DMS53 (cell line): ENCODE data around the gene GNB1.

Source experiments
- DNase-seq: peaks from one replicate; lab custom pipeline; 2025; lab: John Stamatoyannopoulos, UW

Gene GNB1

DNA sequence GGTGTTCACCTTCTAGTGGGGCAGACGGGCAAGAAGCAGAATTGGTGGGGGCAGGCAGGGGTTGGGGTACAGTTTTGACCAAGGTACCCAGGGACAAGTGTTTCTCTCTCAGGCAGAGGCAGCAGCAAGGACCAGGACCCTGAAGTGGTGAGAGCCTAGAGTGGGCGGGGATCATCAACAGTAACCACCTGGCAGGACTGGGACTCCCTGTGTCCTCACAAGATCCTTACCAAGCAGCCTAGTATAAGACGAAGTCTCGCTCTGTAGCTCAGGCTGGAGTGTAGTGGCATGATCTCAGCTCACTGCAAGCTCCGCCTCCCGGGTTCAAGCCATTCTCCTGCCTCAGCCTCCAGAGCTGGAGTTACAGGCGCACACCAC, 109.4 kb downstream of the GNB1 start:
- DNase-seq = peak; percentile 38

- no peak for DNase-seq
Observed at GRCh38 chr1:1780598-1781525, 110.0 kb downstream of the GNB1 start.

DNA sequence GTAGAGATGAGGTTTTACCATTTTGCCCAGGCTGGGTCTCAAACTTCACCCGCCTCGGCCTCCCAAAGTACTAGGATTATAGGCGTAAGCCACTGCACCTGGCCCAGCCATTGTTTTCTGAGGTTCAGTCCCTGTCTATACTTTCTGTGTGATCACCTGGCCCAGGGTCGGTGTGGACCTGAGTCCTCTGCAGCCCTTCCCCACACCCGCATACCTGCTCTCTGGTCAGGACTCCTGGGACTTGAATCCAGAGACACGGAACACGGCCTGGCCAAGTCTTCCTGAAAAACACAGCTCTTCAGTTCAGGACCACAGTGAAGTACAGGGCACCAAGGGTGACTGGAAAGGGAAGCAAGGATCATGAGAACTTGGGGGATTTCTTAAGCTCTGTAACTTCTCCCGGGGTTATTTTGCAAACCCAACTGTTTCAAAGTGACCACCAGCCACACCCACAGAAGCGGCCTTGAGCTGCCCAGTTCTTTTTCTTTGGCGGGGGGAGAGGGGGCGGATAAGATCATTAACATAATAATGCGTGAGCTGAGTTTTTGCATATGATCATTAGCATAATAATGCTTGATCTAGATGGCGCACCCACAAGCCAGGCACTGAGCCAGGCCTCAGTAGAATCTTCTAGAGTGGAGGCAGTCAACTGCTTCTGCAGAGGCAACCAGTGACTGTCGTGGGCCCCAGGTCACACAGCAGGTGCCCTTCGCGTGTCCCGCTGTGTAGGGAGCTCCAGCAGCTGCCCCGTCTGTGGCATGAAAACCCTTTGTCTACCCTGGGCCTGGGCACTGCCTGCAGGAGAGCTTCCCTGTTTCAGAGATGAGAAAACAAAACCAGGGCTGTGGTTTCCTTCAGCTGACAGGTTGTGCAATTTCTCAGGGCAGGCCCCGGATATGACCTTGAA, 110.9 kb downstream of the GNB1 start:
- DNase-seq = peak; percentile 48

GRCh38 chr1:1779320-1779675, 111.6 kb downstream of the GNB1 start:
- peak; percentile 73 for DNase-seq

DNA sequence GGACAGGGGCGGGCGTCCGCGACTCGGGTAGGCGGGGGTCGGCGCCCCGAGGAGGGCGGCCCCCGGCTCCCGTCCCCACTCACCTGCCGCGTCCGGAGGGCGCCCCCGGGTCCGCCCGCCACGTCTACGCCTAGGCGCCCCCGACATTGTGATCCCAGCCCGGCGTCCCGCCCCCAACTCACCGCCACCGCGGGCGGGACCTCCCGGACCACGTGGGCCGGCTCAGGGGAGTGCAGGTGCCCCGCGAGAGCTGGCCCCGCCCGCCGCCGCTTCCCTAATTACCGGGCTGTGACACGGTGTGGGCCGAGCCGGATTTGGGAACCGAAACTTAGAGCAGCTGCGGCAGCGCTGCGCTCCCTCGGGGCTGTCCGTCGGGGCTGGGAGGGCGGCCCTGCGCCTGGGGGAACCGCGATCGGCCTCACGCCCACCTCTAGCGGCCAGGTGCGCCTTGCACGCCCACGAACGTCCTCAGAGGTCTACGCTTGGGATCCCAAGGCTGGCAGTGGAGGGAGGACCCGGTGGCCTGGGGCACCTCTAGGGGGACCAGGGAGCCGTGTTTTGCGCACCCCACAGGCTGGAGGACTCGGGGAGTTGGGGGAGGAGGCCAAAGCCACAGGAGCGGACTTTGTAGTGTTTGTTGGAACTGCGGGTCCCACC, 112.1 kb downstream of the GNB1 start:
- peak; percentile 93 for DNase-seq

GRCh38 chr1:1777950-1778662, 112.8 kb downstream of the GNB1 start, which contains the start of gene NADK:
TSS of gene NADK (minus strand) at chr1:1778470. CDS start at chr1:1765406, 13,064 bp downstream.
- peak; percentile 87 for DNase-seq

DNA sequence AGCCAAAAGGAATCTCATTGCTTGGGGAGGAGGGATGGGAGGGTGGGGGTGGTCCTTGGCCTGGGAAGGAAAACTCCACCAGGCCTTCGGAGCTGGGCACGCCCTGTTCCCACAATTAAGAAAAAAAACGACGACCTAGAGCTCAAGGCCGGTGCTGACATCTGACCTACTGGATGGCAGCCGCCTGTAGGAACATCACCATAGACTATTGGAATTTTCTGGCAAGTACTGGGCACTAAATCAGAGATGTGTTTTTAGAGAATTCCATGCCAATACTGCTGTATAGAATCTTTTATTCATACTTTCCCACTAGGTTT, 113.3 kb downstream of the GNB1 start:
- peak; percentile 40 for DNase-seq

GRCh38 chr1:1776672-1777582, 114.0 kb downstream of the GNB1 start:
- DNase-seq = no peak

- DNase-seq = no peak
Observed at GRCh38 chr1:1775327-1776226, 115.3 kb downstream of the GNB1 start.

DNA sequence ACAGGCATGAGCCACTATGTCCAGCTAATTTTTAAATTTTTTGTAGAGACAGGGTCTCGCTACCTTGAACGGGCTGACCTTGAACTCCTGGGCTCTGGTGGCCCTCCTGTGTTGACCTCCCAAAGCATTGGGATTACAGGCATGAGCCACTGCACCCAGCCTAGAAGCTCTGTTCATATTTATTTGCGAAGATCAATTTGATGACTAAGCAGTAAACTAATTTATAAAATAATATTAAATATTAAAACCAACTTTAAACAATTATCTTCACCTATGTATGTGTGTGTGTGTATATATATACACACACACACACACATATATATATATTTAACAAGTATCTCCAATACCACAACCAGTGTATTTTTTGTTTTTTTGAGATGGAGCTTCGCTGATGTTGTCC, 117.0 kb downstream of the GNB1 start:
- no peak for DNase-seq

- DNase-seq = no peak
Observed at GRCh38 chr1:1771096-1771495, 119.8 kb downstream of the GNB1 start.

GRCh38 chr1:1770102-1770501, 120.8 kb downstream of the GNB1 start:
- DNase-seq = no peak

DNA sequence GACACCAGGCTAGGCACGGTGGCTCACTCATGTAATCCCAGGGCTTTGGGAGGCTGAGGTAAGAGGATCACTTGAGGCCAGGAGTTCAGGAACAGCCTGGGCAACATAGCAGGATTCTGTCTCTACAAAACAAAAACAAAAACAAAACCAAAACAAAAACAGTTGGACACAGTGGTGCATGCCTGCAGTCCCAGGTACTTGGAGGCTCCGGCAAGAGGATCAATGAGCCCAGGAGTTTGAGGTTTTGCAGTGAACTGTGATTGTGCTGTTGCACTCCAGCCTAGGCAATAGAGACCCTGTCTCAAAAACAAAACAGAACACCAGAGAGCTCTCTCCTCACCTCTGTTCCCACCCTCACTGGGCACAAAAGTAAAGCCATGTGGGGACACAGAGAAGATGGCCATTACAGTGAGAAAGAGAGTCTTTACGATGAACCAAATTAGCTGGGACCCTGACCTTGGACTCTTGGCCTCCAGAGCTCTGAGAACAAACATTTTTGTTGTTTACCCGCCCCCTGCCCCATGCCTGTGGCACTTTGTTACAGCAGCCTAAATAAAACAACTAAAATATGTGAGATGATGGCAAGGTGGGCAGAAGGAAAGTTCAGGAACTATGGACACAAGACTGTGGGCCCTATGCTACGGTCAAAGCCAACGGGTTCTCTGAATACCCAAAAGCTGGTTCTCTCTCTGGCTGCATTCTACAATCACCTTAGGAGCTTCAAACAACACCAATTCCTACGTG, 122.5 kb downstream of the GNB1 start:
- no peak for DNase-seq

DNA sequence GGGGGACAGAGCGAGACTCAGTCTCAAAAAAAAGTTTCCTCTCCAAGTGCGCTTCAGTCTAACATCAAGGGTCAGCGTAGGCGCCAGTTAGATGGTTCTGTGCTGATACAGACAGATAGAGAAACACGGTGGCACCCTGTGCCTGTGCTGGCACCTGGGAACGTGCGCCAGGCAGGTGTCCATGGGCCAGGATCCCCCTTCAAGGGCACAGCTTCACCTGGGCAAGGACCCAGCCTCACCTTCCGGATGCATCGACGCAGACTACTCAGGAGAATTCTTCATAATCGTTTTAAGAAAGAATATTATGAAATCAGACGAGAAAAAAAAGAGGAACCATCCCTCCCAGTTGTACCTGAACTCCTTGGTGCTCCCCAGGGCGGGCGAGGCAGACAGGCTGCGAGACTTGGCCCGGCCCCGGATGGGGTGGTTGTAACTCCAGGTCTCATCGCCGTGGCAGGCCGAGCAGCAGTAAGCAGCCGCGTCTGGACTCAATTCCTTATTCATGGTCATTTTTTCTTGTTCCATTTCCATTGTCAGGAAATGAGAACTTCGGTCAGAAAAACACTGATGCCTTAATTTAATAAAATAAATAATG, 125.9 kb downstream of the GNB1 start:
- DNase-seq = no peak

DNA sequence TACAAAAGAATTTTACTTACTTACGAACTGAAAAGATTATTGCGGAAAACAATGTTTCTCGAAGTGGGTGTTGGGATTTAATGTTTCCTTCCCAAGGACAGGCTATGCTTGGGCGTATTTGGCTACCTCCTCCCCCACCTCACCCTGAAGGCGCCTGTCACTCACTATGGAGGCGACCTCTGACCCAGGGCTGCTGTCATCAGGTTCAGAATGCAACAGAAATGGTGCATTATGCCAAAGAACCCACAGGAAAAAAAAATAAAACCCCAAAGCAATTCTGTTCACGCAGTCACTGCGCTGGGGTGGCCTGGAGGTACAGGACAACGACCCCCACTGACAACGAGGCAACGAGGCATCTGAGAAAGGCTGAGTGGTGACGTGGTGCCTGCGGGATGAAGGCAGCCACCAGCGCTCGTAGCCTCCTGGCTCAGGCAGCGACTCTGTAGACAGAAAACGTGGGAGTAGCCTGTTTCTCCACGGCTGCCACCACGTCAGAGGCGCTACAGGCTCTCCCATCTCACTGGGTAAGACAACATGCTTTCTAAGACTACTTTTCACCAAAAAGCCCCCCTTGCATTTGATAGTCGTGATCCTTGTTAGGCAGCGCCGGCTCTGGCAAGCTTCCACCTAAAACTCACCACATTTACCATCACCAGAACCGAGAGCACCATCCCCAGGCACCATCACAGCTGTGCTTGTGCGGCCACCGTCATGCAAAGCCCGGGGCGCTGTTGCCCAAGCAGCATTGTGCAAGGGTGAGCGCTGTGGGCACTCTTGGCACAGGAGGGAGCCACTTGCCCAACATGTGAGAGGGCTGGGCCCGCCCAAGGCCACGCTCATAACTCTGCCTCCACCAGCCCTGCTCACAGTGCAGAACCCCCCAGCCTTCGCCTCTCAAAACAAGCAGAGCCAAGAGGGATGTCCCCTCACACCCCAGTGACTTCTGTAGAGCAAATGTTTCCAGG, 126.9 kb downstream of the GNB1 start:
- DNase-seq = no peak

DNA sequence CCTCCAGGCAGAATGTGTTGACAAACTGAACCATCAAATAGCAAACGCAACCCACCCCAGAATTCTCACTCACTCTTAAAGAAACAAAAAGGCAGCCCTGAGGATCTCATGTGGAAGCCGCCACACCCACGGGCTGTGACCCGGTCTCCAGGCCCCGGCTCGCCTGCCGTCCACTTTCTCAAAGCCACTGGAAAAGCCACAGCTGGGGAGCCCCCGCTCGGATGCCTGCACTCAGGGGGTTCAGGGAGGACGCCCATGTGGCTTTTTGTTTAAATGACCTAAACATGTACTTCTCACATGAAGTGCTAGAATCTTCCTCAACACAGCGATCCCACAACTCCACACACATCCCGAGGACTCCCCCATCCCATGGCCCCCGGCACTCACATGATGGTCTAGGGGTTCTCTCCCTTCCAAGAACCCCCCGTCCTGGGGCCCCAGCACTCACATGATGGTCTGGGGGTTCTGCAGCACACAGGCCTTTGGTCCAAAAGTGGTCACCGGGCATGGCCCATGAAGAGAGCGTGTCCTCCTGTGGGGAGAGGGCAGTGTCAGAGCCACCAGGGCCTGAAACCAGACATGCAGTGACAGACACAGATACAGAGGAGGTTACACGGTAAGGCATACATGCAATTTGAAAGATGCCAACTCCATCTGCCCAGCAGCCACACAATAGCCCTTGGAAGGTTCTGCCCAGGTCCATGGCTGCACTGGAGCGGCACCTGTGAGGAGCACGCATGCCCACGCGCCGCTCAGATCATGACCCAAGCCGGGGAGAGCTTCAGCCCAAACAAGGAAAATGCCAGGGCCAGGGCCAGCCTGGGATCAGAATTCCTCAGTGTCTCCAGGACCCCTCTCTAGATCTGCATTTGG, 129.1 kb downstream of the GNB1 start:
- no peak for DNase-seq
